ENCODE results near the gene LRWD1.
A peak's percentile ranks its signal among the peaks of the same experiment; 100 is the strongest.
"Not testable (repeated sequence)": the region's sequence is repeated elsewhere in the genome, so short reads cannot be mapped to it uniquely, and the experiment has no call there.

LRWD1 gene

DNA sequence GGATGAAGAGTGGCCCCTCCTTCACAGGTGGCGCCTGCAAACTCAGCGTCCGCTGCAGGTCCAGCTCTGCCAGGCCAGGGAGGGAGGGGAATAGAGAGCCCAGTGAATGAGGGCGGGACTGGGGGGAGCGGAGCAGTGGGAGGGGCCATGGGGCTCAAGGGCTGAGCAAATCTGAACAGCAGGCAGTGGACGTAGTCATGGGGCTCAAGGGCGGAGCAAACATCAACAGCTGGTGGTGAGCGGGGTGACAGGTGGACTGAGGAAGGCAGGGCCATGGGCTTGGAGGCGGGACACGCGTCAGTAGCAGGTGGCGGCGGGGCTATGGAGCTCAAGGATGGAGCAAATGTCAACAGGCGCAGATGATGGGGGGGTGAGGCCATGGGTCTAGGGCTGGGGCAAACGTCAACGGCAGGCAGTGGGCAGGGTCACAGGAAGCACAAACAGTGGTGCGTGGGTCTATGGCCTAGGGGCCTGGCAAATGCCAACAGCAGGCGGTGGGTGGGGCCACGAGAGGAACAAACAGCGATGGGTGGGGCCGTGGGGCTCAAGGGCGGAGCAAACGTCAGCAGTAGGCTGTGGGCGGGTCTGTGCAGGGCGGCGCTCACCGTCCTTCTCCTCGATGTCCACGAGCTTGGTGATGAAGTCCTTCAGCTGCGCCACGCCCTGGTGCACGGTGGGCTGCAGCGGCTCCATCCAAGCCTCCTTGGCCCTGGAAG is 28.6 kb downstream of the LRWD1 start:
- not testable (repeated sequence) for H3K79me2 ChIP-seq (ENCODE audit: insufficient read depth, low read length); H3K4me2 ChIP-seq (ENCODE audit: insufficient read depth, low read length); H3K9me3 ChIP-seq (ENCODE audit: insufficient read depth, low read length, severe bottlenecking); H3K27me3 ChIP-seq (ENCODE audit: insufficient read depth, low read length, poor library complexity); H3K4me1 ChIP-seq (ENCODE audit: insufficient read depth, low read length); H2AFZ ChIP-seq (ENCODE audit: low read depth, low read length); DNase-seq; H4K20me1 ChIP-seq (ENCODE audit: insufficient read depth, low read length); ATAC-seq (ENCODE audit: insufficient read depth, low read depth); H3K9ac ChIP-seq (ENCODE audit: low read depth, low read length); H3K4me3 ChIP-seq (ENCODE audit: low read depth in 1 of 2, low read length in 2 of 2); H3K27ac ChIP-seq (ENCODE audit: low read length); H3K36me3 ChIP-seq (ENCODE audit: insufficient read depth, low read length)

DNA sequence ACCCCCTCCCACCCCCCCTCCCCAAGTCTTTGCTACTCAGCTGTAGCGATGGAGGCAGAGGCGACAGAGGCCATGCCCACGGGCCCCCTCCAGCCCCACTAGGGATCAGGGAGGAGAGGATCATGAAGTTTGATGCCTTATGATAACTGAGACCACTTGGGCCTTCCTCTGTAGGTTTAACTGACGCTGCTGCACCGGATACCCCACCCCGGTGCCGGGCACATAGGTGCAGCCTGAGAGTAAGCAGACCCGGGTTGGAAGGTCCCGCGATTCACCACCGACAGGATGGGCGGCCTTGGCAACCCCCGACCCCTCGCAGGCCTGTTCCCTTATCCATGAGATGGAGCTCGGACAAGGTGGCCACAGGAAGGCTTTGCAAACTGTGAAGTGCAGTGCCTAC is 29.2 kb downstream of the LRWD1 start:
- H3K27ac ChIP-seq (ENCODE audit: low read length); ATAC-seq (ENCODE audit: insufficient read depth, low read depth); H3K79me2 ChIP-seq (ENCODE audit: insufficient read depth, low read length): not testable (repeated sequence)

DNA sequence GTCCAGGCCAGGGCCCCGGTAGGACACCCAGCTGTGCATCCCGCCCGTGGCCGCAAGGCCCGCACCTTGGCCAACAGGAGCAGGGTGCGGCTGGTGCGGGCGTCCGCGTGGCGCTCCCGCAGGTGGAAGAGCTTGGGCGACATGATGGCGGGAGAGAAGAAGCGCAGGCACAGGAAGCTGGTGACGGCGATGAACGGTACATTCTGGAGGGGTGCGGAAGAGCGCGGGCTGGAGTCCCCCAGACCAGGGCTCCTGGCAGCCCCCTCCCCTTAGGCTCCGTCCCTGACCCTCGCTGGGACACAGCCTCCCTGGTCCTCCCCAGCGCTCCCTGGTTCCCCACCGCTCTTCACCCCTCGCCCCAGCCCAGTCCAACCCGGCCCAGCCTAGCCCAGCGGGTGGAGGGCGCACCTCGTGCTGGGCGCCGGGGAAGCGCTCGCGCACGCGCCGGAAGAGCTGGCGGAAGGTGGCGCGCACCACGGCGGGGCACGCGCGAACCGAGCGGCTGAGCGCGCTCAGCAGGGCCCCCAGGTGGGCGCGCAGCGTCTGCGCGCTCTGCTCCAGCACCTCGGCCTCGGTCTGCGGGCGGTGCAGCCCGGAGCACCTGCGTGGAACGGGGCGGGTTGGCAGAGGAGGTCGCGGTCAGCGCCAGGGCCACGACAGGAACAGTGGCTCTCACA is 29.8 kb downstream of the LRWD1 start:
- DNase-seq; H3K4me1 ChIP-seq (ENCODE audit: insufficient read depth, low read length); H3K27me3 ChIP-seq (ENCODE audit: insufficient read depth, low read length, poor library complexity); H3K9me3 ChIP-seq (ENCODE audit: insufficient read depth, low read length, severe bottlenecking); H3K79me2 ChIP-seq (ENCODE audit: insufficient read depth, low read length); H3K9ac ChIP-seq (ENCODE audit: low read depth, low read length); H4K20me1 ChIP-seq (ENCODE audit: insufficient read depth, low read length); H2AFZ ChIP-seq (ENCODE audit: low read depth, low read length); H3K4me3 ChIP-seq (ENCODE audit: low read depth in 1 of 2, low read length in 2 of 2); H3K36me3 ChIP-seq (ENCODE audit: insufficient read depth, low read length); H3K4me2 ChIP-seq (ENCODE audit: insufficient read depth, low read length); H3K27ac ChIP-seq (ENCODE audit: low read length): not testable (repeated sequence)
- peak; percentile 81 for ATAC-seq (ENCODE audit: insufficient read depth, low read depth)

More for the DNA sequence above, 29.2 kb downstream of the LRWD1 start:
- not testable (repeated sequence) for DNase-seq; H3K4me2 ChIP-seq (ENCODE audit: insufficient read depth, low read length); H3K9me3 ChIP-seq (ENCODE audit: insufficient read depth, low read length, severe bottlenecking); H4K20me1 ChIP-seq (ENCODE audit: insufficient read depth, low read length); H3K4me1 ChIP-seq (ENCODE audit: insufficient read depth, low read length); H3K36me3 ChIP-seq (ENCODE audit: insufficient read depth, low read length); H2AFZ ChIP-seq (ENCODE audit: low read depth, low read length); H3K4me3 ChIP-seq (ENCODE audit: low read depth in 1 of 2, low read length in 2 of 2); H3K27me3 ChIP-seq (ENCODE audit: insufficient read depth, low read length, poor library complexity); H3K9ac ChIP-seq (ENCODE audit: low read depth, low read length)

DNA sequence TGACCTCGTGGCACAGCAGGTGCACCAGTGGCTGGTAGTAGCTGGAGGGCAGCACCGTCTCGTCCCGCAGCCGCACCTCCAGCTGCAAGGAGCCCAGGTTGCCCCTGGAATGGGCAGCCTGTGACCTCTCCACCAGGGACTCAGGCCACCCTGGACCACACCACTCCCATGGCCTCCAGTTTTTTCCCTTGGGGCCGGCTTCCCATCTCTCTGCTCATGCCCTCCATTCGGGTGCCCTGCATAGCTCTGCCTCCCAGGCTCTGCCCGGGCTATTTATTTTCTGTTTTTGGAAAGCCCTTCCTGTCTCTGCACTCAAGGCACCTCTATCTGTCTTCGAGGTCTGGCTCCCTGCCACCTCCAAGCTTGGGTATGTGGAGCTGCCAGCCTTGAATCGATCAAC is 32.1 kb downstream of the LRWD1 start:
- H3K4me1 ChIP-seq (ENCODE audit: insufficient read depth, low read length); H3K9ac ChIP-seq (ENCODE audit: low read depth, low read length); H2AFZ ChIP-seq (ENCODE audit: low read depth, low read length); H3K27ac ChIP-seq (ENCODE audit: low read length); H3K9me3 ChIP-seq (ENCODE audit: insufficient read depth, low read length, severe bottlenecking); H3K27me3 ChIP-seq (ENCODE audit: insufficient read depth, low read length, poor library complexity); H3K4me3 ChIP-seq (ENCODE audit: low read depth in 1 of 2, low read length in 2 of 2); ATAC-seq (ENCODE audit: insufficient read depth, low read depth); H3K36me3 ChIP-seq (ENCODE audit: insufficient read depth, low read length); H3K4me2 ChIP-seq (ENCODE audit: insufficient read depth, low read length); H3K79me2 ChIP-seq (ENCODE audit: insufficient read depth, low read length); H4K20me1 ChIP-seq (ENCODE audit: insufficient read depth, low read length); DNase-seq: not testable (repeated sequence)

DNA sequence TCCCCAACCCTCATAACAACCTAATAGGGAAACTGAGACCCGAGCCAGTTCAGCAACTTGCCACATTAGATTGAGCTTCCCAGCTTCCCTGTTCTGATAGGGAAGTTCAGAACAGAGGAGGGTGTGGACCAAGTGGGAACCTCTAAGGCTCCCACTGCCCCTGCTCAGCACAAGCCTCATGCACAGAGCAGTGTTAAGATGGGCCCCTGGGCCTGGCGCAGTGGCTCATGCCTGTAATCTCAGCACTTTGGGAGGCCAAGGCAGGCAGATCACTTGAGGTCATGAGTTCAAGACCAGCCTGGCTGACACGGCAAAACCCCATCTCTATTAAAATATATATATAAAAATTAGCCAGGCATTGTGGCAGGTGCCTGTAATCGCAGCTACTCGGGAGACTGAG is 32.5 kb downstream of the LRWD1 start:
- not testable (repeated sequence) for H3K4me3 ChIP-seq (ENCODE audit: low read depth in 1 of 2, low read length in 2 of 2); H3K27me3 ChIP-seq (ENCODE audit: insufficient read depth, low read length, poor library complexity); H3K9me3 ChIP-seq (ENCODE audit: insufficient read depth, low read length, severe bottlenecking); H3K4me2 ChIP-seq (ENCODE audit: insufficient read depth, low read length); H4K20me1 ChIP-seq (ENCODE audit: insufficient read depth, low read length); H3K4me1 ChIP-seq (ENCODE audit: insufficient read depth, low read length); H3K79me2 ChIP-seq (ENCODE audit: insufficient read depth, low read length); H3K27ac ChIP-seq (ENCODE audit: low read length); H3K9ac ChIP-seq (ENCODE audit: low read depth, low read length); DNase-seq; H2AFZ ChIP-seq (ENCODE audit: low read depth, low read length); ATAC-seq (ENCODE audit: insufficient read depth, low read depth); H3K36me3 ChIP-seq (ENCODE audit: insufficient read depth, low read length)

DNA sequence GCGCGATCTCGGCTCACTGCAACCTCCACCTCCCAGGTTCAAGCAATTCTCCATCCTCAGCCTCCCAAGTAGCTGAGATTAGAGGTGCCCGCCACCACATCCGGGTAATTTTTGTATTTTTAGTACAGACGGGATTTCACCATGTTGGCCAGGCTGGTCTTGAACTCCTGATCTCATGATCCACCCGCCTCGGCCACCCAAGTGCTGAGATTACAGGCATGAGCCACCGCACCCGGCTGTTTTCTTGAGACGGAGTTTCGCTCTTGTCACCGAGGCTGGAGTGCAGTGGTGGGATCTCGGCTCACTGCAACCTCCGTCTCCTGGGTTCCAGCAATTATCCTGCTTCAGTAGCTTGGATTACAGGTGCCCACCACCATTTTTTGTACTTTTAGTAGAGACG is 33.5 kb downstream of the LRWD1 start:
- not testable (repeated sequence) for ATAC-seq (ENCODE audit: insufficient read depth, low read depth)

DNA sequence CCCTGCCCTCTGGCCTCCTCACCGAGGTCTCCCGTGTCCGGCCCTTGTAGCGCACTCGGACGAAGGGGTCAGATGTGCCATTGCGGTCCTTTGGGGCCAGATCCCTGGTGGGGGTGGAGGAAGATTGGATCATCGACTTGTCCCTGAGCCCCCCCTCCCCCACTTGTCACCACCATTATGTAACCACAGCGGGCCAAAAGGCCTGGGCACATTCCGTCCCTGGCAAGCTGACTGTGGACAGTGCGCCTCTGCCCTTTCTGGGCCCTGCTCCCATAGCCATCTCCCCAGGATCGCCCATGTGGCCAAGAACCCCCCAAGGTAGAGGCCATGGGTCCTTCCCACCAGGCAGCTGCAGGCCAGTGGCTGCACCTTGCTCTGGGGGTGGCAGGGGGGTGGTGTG is 38.4 kb downstream of the LRWD1 start:
- not testable (repeated sequence) for H3K36me3 ChIP-seq (ENCODE audit: insufficient read depth, low read length); H3K4me1 ChIP-seq (ENCODE audit: insufficient read depth, low read length); H3K9ac ChIP-seq (ENCODE audit: low read depth, low read length); DNase-seq; H4K20me1 ChIP-seq (ENCODE audit: insufficient read depth, low read length); H3K79me2 ChIP-seq (ENCODE audit: insufficient read depth, low read length); H3K9me3 ChIP-seq (ENCODE audit: insufficient read depth, low read length, severe bottlenecking); H3K27ac ChIP-seq (ENCODE audit: low read length); H3K27me3 ChIP-seq (ENCODE audit: insufficient read depth, low read length, poor library complexity); ATAC-seq (ENCODE audit: insufficient read depth, low read depth); H3K4me2 ChIP-seq (ENCODE audit: insufficient read depth, low read length); H3K4me3 ChIP-seq (ENCODE audit: low read depth in 1 of 2, low read length in 2 of 2); H2AFZ ChIP-seq (ENCODE audit: low read depth, low read length)

More for the DNA sequence above, 33.5 kb downstream of the LRWD1 start:
- not testable (repeated sequence) for H3K36me3 ChIP-seq (ENCODE audit: insufficient read depth, low read length); H3K79me2 ChIP-seq (ENCODE audit: insufficient read depth, low read length); H3K27ac ChIP-seq (ENCODE audit: low read length); H3K27me3 ChIP-seq (ENCODE audit: insufficient read depth, low read length, poor library complexity); H3K4me3 ChIP-seq (ENCODE audit: low read depth in 1 of 2, low read length in 2 of 2); H4K20me1 ChIP-seq (ENCODE audit: insufficient read depth, low read length); H3K9ac ChIP-seq (ENCODE audit: low read depth, low read length); H2AFZ ChIP-seq (ENCODE audit: low read depth, low read length); H3K4me1 ChIP-seq (ENCODE audit: insufficient read depth, low read length); H3K4me2 ChIP-seq (ENCODE audit: insufficient read depth, low read length); DNase-seq; H3K9me3 ChIP-seq (ENCODE audit: insufficient read depth, low read length, severe bottlenecking)

DNA sequence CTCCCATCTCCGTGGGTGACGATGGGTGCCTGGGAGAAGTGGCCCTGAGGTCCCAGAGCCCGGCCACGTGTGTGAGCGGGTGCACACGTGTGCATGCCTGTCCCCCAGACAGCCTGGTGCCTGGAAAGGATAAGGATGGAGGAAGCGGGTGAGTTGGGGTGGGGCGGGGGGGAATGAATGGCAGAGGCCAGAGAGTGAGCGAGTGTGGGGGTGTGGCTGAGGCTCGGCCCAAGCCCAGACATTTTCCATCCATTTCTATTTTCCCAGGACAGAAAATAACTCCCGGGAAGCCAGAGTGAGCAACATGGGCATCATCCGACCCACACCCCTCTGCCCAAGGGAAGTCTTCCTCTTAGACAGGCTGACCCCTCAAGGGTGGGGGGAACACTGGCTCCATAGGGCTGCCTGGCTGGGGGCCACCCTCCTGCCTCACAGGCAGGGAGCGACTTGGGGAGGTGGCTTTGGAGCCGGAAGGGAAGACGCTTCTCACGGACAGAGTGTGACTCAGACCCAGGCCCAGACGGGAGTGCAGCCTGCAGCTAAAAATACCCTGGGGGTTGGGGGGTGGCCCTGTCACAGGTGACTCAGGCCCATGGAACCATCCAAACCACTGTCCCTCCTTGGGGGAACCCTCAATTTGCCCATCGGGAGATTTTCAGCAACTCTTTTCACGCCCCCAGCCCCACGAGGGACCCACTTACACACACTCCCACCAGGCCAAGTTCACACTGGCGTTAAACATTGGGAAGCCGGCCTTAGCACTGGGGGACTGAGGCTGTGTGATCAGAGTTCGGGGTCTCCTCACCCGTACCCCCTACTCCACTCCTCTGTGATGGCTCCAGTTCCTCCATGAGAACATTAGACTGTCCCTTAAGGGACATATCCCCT is 40.8 kb downstream of the LRWD1 start:
- not testable (repeated sequence) for H4K20me1 ChIP-seq (ENCODE audit: insufficient read depth, low read length); H2AFZ ChIP-seq (ENCODE audit: low read depth, low read length); H3K79me2 ChIP-seq (ENCODE audit: insufficient read depth, low read length); H3K4me2 ChIP-seq (ENCODE audit: insufficient read depth, low read length); H3K9ac ChIP-seq (ENCODE audit: low read depth, low read length); H3K27ac ChIP-seq (ENCODE audit: low read length); H3K4me3 ChIP-seq (ENCODE audit: low read depth in 1 of 2, low read length in 2 of 2); H3K9me3 ChIP-seq (ENCODE audit: insufficient read depth, low read length, severe bottlenecking); H3K4me1 ChIP-seq (ENCODE audit: insufficient read depth, low read length); DNase-seq; H3K36me3 ChIP-seq (ENCODE audit: insufficient read depth, low read length); H3K27me3 ChIP-seq (ENCODE audit: insufficient read depth, low read length, poor library complexity)
- 0 out of 3 replicates have a peak, but pooled peaks have one; percentile 5 for ATAC-seq (ENCODE audit: insufficient read depth, low read depth)
